Measurements from ENCODE around the gene SLC2A1.
"Not testable (repeated sequence)": the region's sequence is repeated elsewhere in the genome, so short reads cannot be mapped to it uniquely, and the experiment has no call there.

The SLC2A1 gene

DNA sequence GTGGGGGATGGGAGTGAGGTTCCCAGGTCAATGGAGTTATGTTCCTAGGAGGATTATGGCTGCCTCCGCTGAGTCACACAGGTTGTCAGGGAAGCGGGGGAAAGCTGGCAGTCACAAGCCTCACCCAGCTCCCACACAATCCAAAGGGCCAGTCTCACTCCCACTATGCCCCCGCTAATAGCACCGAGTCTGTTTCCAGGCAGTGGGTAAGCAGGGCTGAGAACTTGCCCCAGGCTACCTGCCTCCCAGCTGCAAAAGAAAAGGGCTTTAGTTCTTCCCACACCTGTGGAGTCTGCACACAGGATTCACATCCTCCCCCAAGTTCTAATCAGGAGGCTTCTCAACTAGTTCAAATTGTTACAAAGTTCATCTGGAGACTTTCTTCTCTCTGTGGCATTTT is 58.7 kb downstream of the SLC2A1 start:
- DNase-seq (ENCODE audit: low spot score): not testable (repeated sequence)

DNA sequence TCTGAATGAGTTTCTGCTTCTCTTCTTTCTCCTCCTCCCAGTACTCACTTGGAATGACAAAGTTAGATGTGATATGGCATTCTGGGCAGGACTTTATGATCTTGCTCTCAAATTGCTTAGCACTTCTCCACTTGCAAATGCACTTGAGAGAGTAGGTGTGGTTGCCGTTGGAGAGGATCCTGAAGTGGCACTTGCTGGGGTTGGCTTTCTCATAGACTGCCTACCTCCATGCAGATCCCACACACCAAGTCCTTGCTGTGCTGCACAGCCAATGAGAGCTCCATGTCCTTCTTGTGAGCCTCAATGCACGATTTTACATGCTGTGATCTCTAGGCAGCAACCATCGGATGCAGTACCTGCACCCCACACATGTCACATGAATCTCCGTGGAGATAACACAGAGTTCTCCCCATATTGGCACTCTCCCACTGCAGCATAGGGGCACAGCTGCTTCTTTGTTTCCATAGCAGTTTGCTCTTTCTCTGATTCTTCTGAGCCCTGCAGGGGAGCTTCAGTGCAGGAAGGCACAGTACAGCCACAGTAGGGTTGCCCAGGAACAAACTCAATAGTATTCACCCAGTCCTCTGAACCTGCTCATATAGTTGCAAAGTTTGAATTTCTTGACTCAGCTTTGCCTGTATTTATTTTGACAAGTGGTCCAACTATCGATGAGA is 67.1 kb downstream of the SLC2A1 start:
- DNase-seq (ENCODE audit: low spot score): no peak

DNA sequence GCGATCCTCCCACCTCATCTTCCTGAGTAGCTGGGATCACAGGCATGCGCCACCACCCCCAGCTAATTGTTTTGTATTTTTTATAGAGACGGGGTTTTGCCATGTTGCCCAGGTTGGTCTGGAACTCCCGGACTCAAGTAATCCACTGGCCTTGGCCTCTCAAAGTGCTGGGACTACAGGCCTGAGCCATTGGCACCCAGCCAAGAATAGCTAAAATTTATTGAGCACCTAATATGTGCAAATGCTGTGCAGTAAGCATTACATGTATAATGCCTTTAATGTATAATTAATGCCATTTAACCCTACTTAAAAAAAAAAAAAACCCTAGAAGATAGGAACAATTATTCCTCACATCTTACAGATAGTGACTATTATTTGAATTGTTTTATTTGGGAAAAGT is 69.4 kb downstream of the SLC2A1 start:
- no peak for DNase-seq (ENCODE audit: low spot score)

DNA sequence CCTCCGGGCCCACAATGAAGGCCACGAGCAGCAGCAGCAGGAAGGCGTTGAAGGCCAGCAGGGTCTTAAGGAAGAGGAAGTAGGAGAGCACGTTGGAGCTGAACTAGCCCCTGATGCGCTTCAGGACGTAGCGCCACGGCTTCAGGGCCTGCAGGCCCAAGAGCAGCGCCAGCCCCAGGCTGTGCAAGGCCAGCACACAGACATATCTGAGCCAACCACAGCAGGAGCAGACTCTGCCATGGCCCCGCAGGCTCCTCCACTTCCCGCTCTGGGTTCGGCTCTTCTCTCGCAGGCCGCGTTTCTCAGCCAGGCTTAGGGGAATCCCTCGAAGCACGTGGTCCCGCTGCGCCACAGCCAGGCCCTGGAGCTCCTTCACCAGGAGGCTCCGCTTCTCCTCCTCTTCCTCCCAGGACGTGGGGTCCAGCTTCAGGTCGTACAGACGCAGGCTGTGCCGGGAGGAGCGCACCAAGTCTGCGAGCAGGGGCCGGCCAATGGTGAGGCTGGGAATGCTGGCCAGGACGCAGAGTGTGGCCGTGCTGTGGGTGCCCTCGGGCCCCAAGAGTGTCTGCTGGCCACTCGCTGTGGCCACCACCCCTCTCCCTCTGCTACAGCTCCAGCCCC is 70.5 kb downstream of the SLC2A1 start:
- DNase-seq (ENCODE audit: low spot score): no peak

DNA sequence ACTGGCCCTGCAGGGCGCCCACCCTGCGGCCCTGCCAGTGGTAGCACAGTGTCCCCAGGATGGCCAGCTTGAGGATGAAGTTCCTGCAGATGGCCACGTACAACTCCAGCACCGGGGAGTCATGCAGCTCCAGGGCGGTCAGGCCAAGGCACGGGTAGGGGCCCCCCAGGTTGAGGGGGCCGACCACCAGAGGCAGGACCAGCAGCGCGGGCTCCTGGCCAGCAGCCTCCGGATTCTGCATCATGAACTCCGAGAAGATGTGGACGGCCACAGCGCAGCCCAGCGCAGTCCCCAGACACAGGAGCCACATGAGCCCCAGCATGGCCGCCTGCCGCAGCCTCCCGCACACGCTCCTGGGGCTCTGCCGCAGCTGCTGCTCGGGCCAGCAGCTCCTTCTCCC is 71.3 kb downstream of the SLC2A1 start:
- no peak for DNase-seq (ENCODE audit: low spot score)

DNA sequence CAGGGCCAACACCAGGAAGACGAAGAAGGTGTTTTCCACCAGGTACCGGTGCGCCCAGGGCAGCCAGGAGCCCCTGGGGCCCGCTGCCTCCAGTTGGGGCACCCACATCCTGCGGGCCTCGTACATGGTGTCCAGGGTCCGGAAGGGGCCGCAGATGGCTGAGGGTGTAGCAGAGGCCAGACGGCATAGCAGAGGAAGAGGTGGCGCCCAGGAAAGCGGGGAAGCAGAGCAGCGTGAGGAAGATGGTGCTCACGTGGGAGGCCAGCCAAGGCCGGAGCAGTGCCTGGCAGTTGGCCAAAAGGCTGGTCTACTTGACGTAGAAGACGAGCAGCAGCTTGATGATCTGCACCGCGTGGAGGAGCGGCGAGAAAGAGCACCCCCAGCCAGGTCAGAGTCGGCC is 71.9 kb downstream of the SLC2A1 start:
- no peak for DNase-seq (ENCODE audit: low spot score)

DNA sequence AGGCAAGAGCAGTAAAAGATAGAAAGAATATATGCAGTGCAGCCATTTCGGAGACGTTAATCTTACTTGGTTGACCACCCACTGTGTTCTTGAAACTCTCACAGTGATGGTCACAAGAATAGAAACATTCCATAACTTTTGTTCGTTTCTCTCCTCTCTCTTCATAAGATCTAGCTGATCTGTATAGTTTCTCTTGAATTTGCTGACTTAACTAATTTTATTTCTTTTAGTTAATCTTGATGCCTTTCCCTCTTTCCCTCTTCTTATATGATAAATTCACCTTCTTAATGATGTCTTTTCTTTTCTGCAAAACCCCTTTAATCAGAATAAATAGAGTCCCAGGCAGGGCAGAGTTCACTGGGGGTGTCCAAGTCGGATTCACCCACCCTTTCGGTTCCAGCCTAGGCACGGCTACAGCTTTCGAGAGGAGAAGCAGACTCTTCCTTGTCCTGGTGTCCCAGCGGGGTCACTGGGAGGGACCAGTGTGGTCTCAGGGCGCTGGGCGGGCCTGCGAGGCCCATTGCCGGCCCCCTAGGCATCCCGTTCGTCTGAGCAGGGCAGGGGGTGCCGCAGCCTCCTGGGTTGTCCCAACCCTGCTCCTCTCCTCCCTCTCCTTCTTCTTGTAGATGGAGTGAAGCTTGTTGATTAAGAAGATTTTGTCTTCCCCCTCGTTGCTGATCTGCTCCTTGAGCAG is 72.5 kb downstream of the SLC2A1 start:
- no peak for DNase-seq (ENCODE audit: low spot score)

DNA sequence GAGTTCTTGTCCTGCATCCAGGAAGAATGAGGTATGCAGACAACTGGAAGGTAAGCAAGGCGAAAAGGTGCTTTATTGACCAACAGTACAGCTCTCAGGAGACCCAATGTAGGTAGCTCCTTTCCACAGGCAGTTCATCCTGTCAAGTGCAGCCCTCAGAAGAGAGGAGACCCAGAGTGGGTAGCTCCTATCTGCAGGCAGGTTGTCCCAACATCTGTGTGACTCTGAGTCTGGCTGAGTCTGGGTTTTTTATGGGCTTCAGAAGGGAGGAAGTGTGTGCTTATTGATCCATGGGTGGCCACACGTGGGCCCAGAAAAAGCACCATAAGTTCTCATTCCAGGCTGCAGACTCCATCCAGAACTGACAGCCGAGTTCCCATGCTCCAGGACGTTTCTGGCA is 78.3 kb downstream of the SLC2A1 start:
- no peak for DNase-seq (ENCODE audit: low spot score)

DNA sequence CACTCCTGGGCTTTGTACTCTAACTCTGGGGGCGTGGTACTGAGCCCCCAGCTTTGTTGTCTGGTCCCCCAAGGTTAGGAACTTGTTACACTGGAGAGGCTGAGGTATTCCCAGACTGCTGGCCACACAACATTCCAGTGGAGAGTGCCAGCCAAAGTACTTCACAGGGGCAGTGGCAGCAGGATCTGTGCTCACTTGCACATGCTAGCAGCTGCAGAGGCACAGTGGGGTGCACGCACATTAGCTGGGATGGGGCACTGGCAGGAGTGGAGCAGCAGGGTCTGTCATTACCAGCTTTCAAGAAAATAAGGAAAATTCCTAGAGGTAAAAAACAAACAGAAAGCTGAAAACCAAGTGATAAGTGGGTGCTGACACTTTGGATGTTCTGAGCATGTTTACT is 81.3 kb downstream of the SLC2A1 start:
- DNase-seq (ENCODE audit: low spot score): no peak

DNA sequence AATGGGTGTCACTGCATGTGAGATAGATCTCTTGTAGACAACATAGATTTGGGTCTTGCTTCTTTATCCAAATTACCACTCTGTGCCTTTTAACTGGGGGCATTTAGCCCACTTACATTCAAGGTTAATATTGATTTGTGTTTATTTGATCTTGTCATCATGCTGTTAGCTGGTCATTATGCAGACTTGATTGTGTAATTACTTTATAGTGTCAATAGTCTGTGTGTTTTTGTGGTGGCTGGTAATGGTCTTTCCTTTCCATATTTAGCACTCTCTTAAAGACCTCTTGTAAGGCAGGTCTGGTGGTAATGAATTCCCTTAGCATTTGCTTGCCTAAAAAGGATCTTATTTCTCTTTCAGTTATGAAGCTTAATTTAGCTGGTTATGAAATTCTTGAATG is 82.7 kb downstream of the SLC2A1 start:
- DNase-seq (ENCODE audit: low spot score): no peak

All from hematopoietic multipotent progenitor cell treated with erythropoietin and hydrocortisone succinate and interleukin-3 and kit ligand, for 17 days (in vitro differentiated cells).